ENCODE data around the gene CR1.

GRCh38 chr1:207461649-207462048 lies 34.3 kb upstream of the CR1 start:
- TF ChIP-seq POLR2A (IDR thresholded peaks at IDR 0.05; ENCODE audit: low read depth) (no peak), CTCF (IDR thresholded peaks at IDR 0.05) (no peak), EP300 (IDR thresholded peaks at IDR 0.05) (no peak)

Data from esophagus muscularis mucosa (tissue), 4 donors.